Large intestine (tissue), 3 donors: ENCODE results near the gene TUBA4B. TPM values are rescaled to one million over a fixed set of nuclear protein-coding genes. Genes with fewer than 3 reads are reported as not detected.

Experiments
- DNase-seq, 2 donors: peaks; one replicate each; pipeline versions ENCODE4 v3.0.0 to v3.0.0-alpha.2; 2013
- H3K27ac ChIP-seq: one replicate; pipeline ENCODE4 v1.5.1; 2013; ENCODE audit warnings: low read length
- H3K27me3 ChIP-seq: 2 replicates; pipeline ENCODE4 v1.6.1; 2013; ENCODE audit warnings: low read length; ENCODE audit not compliant: control insufficient read depth, insufficient read depth
- H3K36me3 ChIP-seq: 2 replicates; pipeline ENCODE4 v1.6.1; 2013; ENCODE audit warnings: low read length; ENCODE audit not compliant: control insufficient read depth, insufficient read depth
- H3K4me1 ChIP-seq: one replicate; pipeline ENCODE4 v1.6.1; 2013; ENCODE audit warnings: low read length; ENCODE audit not compliant: control insufficient read depth, insufficient read depth
- H3K4me3 ChIP-seq: one replicate; pipeline ENCODE4 v1.5.1; 2013; ENCODE audit warnings: low read length
- H3K9me3 ChIP-seq: one replicate; pipeline ENCODE4 v1.6.1; 2013; ENCODE audit warnings: mild to moderate bottlenecking, low read depth, low read length, moderate library complexity; ENCODE audit not compliant: control insufficient read depth
- WGBS: methylation state at CpG from one replicate; pipeline ENCODE4 v1.1.5; 2013; ENCODE audit warnings: low lambda C conversion rate; ENCODE audit not compliant: insufficient coverage; 5-methylcytosine and 5-hydroxymethylcytosine counted together
- polyA plus RNA-seq: library from polyadenylated mRNA; unstranded; fragments of 120-200 nt; gene quantifications from one replicate; pipeline ENCODE4 v1.2.1, GENCODE V29; 2013

The TUBA4B gene
- polyA plus RNA-seq, 1 donor = not detected

DNA sequence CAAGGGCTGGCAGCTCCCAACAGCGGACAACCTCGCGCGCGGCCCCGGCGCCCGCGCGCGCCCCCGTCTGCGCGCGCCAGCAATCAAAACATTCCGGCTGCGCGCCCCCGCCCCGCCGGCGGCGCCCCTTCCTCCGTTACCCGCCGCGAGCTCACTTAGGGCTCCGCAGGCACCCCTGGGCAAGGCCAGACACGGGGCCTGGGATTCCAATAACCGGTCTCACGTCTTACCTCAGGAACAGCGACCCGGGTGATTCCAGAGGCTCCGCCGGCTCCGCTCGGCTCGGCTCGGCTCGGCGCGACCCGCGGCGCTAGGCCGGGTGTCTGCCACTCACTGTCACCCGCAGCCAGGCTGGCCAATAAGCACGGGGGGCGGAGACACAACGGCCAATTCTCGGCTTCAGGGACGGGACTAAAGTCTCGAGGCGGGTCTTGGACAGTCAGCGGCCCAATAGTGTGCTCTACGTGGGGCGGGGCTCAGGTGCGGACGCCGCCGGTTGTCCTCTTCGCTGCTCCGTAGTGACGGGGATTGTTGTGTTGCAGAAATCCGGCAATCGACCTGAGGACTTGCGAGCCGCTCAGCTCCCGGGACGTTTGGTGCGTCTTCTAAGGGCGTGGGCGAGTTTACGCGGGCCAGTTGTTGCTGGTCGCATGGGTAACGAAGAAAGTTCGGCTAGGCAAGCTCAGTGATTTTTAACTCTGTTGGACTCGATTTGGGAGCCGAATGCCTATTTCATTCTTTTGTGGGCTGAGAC, 23.6 kb upstream of the TUBA4B start, which contains the start of the genes ANKZF1 and ATG9A:
Gene ANKZF1 (plus strand): TSS at position 502 of the 754 bp plus-strand sequence. CDS start 452 bp downstream, outside the sequence.
Gene ATG9A (minus strand): TSS at position 332 of the 754 bp plus-strand sequence. CDS start 1,612 bp downstream, outside the sequence.
- no peaks in the 10 kb centered on the region for H3K9me3 ChIP-seq
- peak within 1 kb of the TSS; percentile 98 for H3K27ac ChIP-seq
- peak within 1 kb of the TSS; percentile 99 for H3K4me3 ChIP-seq
- WGBS = no CpG with 5 or more reads among the region's 80 CpGs
- H3K27me3 ChIP-seq = no peaks in the 10 kb centered on the region
- peaks cover 17% of the 10 kb centered on the region for H3K4me1 ChIP-seq
- peak; percentile 99 for DNase-seq
- peaks cover 47% of the 10 kb centered on the region for H3K36me3 ChIP-seq

DNA sequence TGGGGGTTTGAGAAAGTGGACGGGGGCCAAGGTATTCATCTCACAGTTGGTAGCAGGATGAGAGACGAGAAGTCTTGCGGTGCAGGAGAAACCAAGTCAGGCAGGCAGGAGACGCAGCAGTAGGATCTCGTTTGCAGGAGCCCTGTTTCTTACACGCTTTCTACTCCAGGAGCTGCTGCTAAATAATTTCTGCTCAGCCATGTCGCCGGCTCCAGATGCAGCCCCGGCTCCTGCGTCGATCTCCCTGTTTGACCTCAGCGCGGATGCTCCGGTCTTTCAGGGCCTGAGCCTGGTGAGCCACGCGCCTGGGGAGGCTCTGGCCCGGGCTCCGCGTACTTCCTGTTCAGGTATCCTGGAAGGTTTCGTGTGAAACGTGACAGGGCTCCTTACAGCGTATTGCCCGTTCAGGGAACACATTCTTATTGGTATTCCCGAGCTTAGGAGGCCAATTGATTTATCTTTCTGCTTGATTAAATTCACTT, 22.9 kb upstream of the TUBA4B start:
- WGBS = 0% methylated on average over 2 of the region's 24 CpGs
- H3K36me3 ChIP-seq = peaks cover 47% of the 10 kb centered on the region
- H3K9me3 ChIP-seq = no peaks in the 10 kb centered on the region
- H3K4me1 ChIP-seq = peaks cover 17% of the 10 kb centered on the region
- peak overlapping the region; percentile 98 for H3K27ac ChIP-seq
- H3K27me3 ChIP-seq = no peaks in the 10 kb centered on the region
- DNase-seq = peak; percentile 76 to 85
- H3K4me3 ChIP-seq = peak overlapping the region; percentile 99

DNA sequence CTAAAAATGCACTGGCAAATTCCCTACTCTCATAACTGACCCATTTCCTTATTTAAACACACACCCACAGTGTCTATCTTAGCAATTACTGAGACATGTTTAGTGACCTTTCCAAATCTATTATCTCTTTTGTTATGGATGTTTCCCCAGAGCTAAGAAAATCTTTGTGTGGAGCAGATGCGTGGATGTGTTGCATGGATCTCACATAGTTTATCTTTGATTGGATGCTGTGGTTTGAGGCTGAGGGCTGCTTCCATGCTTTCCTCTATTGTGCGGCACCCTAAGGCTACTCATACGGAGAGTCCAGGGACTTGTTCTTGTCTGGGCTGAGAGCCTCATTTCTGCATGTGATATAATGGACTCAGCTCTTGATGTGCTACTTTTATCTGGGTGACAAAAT, 18.7 kb upstream of the TUBA4B start:
- Histone ChIP-seq H3K9me3 (no peaks in the 10 kb centered on the region), H3K27me3 (no peaks in the 10 kb centered on the region), H3K36me3 (peaks cover 78% of the 10 kb centered on the region), H3K4me3 (no peak overlapping the region), H3K27ac (no peak overlapping the region), H3K4me1 (peaks cover 7% of the 10 kb centered on the region)
- WGBS = no CpG with 5 or more reads among the region's 3 CpGs
- no peak for DNase-seq

DNA sequence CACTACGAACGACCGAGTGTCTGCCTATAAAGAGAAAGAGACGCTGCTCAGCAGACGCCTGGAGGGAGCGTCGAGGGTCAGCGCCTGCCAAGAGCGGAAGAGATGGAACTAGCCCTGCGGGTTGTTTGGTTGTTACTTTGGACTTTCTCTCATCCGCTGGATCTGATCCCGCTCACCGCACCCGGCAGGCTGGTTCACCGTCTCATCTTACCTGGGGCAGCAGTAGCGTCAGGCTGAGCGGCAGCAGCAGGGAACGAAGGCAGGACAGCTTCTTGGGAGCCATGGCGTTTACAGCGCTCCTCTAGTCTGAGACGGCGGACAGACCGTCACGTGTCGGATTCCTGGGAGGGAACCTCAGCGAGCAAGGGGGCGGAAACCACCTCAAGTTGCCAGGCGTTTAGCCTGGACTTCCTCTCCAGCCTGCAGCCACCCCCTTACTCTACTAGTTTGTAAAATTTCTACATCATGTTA, 9.7 kb upstream of the TUBA4B start:
- peak in 1 of 2 donors; percentile 76 for DNase-seq
- Histone ChIP-seq H3K9me3 (no peaks in the 10 kb centered on the region), H3K27ac (peak overlapping the region; percentile 19), H3K4me3 (peak overlapping the region; percentile 42), H3K4me1 (peaks cover 29% of the 10 kb centered on the region), H3K36me3 (peaks cover 29% of the 10 kb centered on the region), H3K27me3 (no peaks in the 10 kb centered on the region)
- WGBS = no CpG with 5 or more reads among the region's 28 CpGs

DNA sequence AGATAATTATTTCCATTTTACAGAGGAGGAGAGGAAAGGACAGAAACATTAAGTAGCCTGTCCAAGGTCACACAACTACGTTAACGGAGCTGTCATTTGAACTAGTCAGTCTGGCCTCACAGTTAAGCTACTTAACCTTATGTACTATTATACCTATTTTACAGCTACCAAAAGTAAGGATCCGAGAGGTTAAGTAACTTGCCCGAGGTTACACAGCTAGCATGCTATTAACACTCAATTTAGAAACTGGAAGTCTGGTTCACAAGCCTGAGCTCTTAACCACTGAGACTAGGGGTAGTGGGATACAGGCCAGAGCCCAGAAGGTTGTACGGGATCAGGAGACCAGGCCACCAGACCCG, 8.3 kb upstream of the TUBA4B start:
- no peak for DNase-seq
- Histone ChIP-seq H3K9me3 (no peaks in the 10 kb centered on the region), H3K27me3 (no peaks in the 10 kb centered on the region), H3K36me3 (peaks cover 16% of the 10 kb centered on the region), H3K4me3 (peak overlapping the region; percentile 98), H3K27ac (peak overlapping the region; percentile 82), H3K4me1 (peaks cover 43% of the 10 kb centered on the region)
- WGBS = no CpG with 5 or more reads among the region's 6 CpGs

DNA sequence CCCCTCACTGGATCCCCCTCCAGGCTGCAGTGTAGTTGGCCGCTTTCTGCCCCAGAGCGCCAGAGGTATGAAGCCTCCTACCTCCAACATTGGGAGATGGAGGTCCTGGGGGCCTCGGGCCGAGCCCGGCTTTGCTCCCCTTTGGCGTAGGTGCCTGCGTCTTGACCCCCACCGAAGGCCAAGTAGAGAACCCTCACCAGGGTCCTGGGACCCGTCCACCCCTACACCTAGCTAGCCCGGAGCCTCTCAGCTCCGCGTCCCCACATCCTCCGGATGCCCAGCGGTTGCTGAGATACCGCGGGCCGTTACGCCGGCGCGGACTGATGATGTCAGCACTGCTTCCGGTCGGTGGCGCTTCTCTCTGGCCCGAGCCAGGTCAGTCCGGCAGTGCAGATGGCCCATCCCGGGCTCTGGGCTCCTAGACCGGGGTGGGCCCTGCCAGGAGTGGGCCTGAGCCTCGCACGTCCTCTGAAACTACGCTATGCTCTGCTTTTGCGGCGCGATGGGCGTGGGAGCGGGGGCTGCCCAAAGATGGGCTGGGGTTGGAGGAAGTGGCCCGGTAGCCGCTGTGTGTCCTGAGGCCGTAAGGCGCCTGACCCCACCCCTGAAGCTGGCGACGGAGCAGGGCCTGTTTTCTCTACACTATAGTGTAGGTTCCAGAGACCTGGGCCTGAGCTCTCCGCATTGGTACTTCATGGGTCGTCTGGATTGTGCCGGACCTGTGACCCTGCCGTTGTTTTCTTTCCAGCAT, 7.7 kb upstream of the TUBA4B start, which contains the start of the genes GLB1L and STK16:
Gene GLB1L (minus strand): TSS at position 297 of the 751 bp plus-strand sequence. CDS start 1,871 bp downstream, outside the sequence.
Gene STK16 (plus strand): TSS at position 332 of the 751 bp plus-strand sequence. CDS start 521 bp downstream, outside the sequence.
- Histone ChIP-seq H3K9me3 (no peaks in the 10 kb centered on the region), H3K4me3 (peak within 1 kb of the TSS; percentile 98), H3K36me3 (peaks cover 14% of the 10 kb centered on the region), H3K4me1 (peaks cover 48% of the 10 kb centered on the region), H3K27ac (peak within 1 kb of the TSS; percentile 82), H3K27me3 (no peaks in the 10 kb centered on the region)
- no CpG with 5 or more reads among the region's 46 CpGs for WGBS
- peak; percentile 92 to 93 for DNase-seq

DNA sequence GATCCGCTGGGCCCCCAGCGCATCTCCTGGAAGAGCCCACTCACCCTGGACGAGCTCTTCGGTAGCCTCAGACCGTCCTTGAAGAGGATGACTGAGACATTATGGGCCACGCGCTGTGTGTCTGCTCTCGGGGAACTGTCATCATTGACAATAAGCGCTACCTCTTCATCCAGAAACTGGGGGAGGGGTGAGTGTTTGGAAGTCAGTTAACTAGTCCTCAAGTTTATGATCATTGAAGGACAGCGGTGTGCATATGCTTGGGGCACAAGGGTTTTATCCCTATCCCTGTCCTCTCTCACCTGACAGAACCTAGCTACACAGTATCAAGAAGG, 7.2 kb upstream of the TUBA4B start:
- peak overlapping the region; percentile 98 for H3K4me3 ChIP-seq
- H3K27ac ChIP-seq = peak overlapping the region; percentile 82
- no peaks in the 10 kb centered on the region for H3K27me3 ChIP-seq
- peaks cover 53% of the 10 kb centered on the region for H3K4me1 ChIP-seq
- no peaks in the 10 kb centered on the region for H3K9me3 ChIP-seq
- peaks cover 16% of the 10 kb centered on the region for H3K36me3 ChIP-seq
- no CpG with 5 or more reads among the region's 10 CpGs for WGBS
- no peak for DNase-seq

DNA sequence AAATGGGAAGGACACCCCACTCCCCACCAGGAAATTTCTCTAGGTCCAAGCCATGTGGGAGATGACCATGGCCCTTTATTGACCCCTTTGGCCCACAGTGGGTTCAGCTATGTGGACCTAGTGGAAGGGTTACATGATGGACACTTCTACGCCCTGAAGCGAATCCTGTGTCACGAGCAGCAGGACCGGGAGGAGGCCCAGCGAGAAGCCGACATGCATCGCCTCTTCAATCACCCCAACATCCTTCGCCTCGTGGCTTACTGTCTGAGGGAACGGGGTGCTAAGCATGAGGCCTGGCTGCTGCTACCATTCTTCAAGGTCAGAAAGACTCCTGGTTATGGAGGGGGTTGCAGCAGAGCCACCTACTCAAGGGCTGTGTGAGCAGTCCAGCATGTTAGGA, 6.5 kb upstream of the TUBA4B start:
- no peak for DNase-seq
- Histone ChIP-seq H3K36me3 (peaks cover 18% of the 10 kb centered on the region), H3K27me3 (no peaks in the 10 kb centered on the region), H3K4me1 (peaks cover 54% of the 10 kb centered on the region), H3K27ac (no peak overlapping the region), H3K9me3 (no peaks in the 10 kb centered on the region), H3K4me3 (no peak overlapping the region)
- WGBS = no CpG with 5 or more reads among the region's 10 CpGs

DNA sequence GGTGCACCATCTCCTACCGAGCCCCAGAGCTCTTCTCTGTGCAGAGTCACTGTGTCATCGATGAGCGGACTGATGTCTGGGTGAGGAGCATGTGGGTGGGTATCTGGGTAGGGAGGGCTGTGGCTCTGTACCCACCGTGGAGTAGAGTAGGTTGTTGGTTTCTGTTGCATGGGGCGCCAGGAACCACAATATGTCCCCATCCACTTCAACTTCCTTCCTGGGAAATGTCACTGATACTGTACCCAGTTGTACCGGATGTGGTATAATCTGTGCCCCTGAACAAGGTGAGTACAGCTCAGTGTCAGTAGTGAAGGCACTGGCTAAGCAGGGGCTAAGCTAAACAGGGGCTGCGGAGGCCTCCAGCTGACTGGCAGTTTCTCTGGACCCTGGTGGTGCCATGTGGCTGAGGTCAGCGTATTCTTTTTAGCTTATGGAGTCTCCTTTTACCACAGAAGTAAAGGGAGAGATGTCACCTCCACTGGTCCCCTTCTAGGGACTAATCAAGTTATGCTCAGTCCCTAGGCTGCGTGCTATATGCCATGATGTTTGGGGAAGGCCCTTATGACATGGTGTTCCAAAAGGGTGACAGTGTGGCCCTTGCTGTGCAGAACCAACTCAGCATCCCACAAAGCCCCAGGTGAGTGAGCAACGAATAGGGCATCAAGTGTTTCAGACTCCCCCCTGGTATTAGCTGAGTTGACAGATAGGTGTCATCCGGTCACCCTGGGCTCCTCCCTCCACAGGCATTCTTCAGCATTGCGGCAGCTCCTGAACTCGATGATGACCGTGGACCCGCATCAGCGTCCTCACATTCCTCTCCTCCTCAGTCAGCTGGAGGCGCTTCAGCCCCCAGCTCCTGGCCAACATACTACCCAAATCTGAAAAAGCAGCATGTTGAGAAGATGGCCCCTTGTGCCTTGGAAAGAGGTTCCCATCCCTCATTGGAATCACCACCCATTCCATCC, 5.1 kb upstream of the TUBA4B start:
- no peaks in the 10 kb centered on the region for H3K9me3 ChIP-seq
- no CpG with 5 or more reads among the region's 17 CpGs for WGBS
- H3K27me3 ChIP-seq = peaks cover 11% of the 10 kb centered on the region
- DNase-seq = no peak
- no peak overlapping the region for H3K4me3 ChIP-seq
- H3K4me1 ChIP-seq = peaks cover 67% of the 10 kb centered on the region
- peaks cover 18% of the 10 kb centered on the region for H3K36me3 ChIP-seq
- peak overlapping the region; percentile 93 for H3K27ac ChIP-seq
